Fibroblast of villous mesenchyme (primary cell): ENCODE measurements around the gene CHST7. TPM values are rescaled to one million over a fixed set of nuclear protein-coding genes. Genes with fewer than 3 reads are reported as not detected.

Experiments used
- DNase-seq: peaks from one replicate; pipeline ENCODE4 v3.0.0-alpha.2; 2010; ENCODE audit warnings: low read depth
- H3K4me3 ChIP-seq: 2 replicates; pipeline ENCODE4 v1.5.1; 2011; ENCODE audit warnings: low read depth, mild to moderate bottlenecking, low read length
- total RNA-seq: library from RNA; depleted of rRNA; stranded (reverse); fragments of >200 nt; gene quantifications from 2 replicates; pipeline ENCODE4 v1.2.3, GENCODE V29; 2012
- TF ChIP-seq, protein P1 (sequence below): IDR thresholded peaks from 2 replicates; pipeline ENCODE4 v1.5.1; 2012; ENCODE audit warnings: low read depth, mild to moderate bottlenecking, low read length; ENCODE audit not compliant: insufficient read depth

Gene CHST7
- total RNA-seq, 1 donor: 13.8 TPM

DNA sequence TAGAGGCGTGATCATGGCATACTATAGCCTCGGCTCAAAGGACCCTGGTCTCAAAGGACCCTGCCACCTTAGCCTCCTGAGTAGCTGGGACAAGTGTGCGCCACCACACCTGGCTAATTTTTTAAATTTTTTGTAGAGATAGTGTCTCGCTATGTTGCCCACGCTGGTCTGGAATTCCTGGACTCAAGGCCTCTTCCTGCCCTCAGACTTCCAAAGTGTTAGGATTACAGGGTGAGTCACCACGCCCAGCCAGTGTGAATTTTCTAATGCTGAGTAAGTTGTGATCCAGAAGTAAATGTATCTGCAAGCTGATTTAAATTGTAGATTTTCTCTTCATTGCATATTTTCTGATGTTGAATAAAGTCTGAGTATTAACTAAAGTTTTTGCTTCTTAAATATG lies 25.7 kb upstream of the CHST7 start:
- DNase-seq: peak; percentile 75
- TF ChIP-seq, protein P1, sequence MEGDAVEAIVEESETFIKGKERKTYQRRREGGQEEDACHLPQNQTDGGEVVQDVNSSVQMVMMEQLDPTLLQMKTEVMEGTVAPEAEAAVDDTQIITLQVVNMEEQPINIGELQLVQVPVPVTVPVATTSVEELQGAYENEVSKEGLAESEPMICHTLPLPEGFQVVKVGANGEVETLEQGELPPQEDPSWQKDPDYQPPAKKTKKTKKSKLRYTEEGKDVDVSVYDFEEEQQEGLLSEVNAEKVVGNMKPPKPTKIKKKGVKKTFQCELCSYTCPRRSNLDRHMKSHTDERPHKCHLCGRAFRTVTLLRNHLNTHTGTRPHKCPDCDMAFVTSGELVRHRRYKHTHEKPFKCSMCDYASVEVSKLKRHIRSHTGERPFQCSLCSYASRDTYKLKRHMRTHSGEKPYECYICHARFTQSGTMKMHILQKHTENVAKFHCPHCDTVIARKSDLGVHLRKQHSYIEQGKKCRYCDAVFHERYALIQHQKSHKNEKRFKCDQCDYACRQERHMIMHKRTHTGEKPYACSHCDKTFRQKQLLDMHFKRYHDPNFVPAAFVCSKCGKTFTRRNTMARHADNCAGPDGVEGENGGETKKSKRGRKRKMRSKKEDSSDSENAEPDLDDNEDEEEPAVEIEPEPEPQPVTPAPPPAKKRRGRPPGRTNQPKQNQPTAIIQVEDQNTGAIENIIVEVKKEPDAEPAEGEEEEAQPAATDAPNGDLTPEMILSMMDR: no peak
- H3K4me3 ChIP-seq: no peak overlapping the region

- DNase-seq: no peak
- H3K4me3 ChIP-seq: no peak overlapping the region
- TF ChIP-seq, protein P1: no peak
Measured at GRCh38 chrX:46549914-46550313, 23.7 kb upstream of the CHST7 start.

GRCh38 chrX:46551494-46552128 lies 22.0 kb upstream of the CHST7 start:
- peak; percentile 72 for DNase-seq
- TF ChIP-seq, protein P1: no peak
- H3K4me3 ChIP-seq: no peak overlapping the region

GRCh38 chrX:46553935-46554334 lies 19.6 kb upstream of the CHST7 start:
- no peak overlapping the region for H3K4me3 ChIP-seq
- TF ChIP-seq, protein P1: no peak
- no peak for DNase-seq

GRCh38 chrX:46554942-46555341 lies 18.6 kb upstream of the CHST7 start:
- H3K4me3 ChIP-seq: no peak overlapping the region
- DNase-seq: peak; percentile 49
- TF ChIP-seq, protein P1: peak; percentile 27

- TF ChIP-seq, protein P1: no peak
- no peak overlapping the region for H3K4me3 ChIP-seq
- DNase-seq: peak; percentile 77
Measured at GRCh38 chrX:46559062-46559461, 14.5 kb upstream of the CHST7 start.
